ENCODE data around the gene C4BPB. TPM values are rescaled to one million over a fixed set of nuclear protein-coding genes. Genes with fewer than 3 reads are reported as not detected.

Gene C4BPB
- total RNA-seq, 3 donors from 2014 or later (not counting 1 experiment from before 2014, with no cell fraction given): not detected

DNA sequence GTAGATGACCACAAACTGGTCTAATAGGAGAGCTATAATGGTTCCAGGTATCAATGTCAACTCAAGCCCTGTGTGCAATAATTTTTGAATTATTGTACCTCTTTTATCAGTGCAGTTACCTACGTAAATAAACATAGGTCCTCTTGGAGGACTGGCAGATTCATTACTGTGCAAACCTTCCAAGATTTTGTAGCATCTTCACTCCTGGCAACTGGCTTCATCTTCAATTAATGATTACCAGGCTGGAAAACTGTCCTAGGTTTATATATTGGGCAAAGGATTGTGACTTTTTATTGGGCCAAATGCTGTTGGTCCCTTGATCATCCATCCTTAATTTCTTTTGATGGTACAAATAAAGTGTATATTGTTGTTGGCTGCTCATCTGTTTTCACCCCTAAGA lies 51.0 kb downstream of the C4BPB start:
- ATAC-seq (no peak), DNase-seq (no peak)
- intact Hi-C loops (cut with micrococcal nuclease): no loop called here
- Mint-ChIP-seq H3K4me1 (no peaks in the 10 kb centered on the region), H3K27me3 (ENCODE audit: low read depth in 2 of 2) (peaks cover 10 to 11% of the 10 kb centered on the region in 2 donors), H3K4me3 (no peak overlapping the region), H3K27ac (no peak overlapping the region), H3K36me3 (no peaks in the 10 kb centered on the region), H3K9me3 (no peaks in the 10 kb centered on the region)
- Histone ChIP-seq H3K27ac (ENCODE audit: low read length) (no peak overlapping the region), H3K9me3 (ENCODE audit: control insufficient read depth, insufficient read depth, low read length) (no peaks in the 10 kb centered on the region), H3K4me3 (ENCODE audit: low read length) (no peak overlapping the region), H3K36me3 (ENCODE audit: control insufficient read depth, insufficient read depth, low read length) (no peaks in the 10 kb centered on the region), H3K4me1 (ENCODE audit: control insufficient read depth, insufficient read depth, low read length) (no peaks in the 10 kb centered on the region), H3K27me3 (ENCODE audit: control insufficient read depth, insufficient read depth, low read length) (no peaks in the 10 kb centered on the region)
- WGBS (ENCODE audit: insufficient coverage): 100% methylated on average over 1 of the region's 1 CpG
- TF ChIP-seq, protein P1, sequence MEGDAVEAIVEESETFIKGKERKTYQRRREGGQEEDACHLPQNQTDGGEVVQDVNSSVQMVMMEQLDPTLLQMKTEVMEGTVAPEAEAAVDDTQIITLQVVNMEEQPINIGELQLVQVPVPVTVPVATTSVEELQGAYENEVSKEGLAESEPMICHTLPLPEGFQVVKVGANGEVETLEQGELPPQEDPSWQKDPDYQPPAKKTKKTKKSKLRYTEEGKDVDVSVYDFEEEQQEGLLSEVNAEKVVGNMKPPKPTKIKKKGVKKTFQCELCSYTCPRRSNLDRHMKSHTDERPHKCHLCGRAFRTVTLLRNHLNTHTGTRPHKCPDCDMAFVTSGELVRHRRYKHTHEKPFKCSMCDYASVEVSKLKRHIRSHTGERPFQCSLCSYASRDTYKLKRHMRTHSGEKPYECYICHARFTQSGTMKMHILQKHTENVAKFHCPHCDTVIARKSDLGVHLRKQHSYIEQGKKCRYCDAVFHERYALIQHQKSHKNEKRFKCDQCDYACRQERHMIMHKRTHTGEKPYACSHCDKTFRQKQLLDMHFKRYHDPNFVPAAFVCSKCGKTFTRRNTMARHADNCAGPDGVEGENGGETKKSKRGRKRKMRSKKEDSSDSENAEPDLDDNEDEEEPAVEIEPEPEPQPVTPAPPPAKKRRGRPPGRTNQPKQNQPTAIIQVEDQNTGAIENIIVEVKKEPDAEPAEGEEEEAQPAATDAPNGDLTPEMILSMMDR (IDR thresholded peaks at IDR 0.05): no peak

DNA sequence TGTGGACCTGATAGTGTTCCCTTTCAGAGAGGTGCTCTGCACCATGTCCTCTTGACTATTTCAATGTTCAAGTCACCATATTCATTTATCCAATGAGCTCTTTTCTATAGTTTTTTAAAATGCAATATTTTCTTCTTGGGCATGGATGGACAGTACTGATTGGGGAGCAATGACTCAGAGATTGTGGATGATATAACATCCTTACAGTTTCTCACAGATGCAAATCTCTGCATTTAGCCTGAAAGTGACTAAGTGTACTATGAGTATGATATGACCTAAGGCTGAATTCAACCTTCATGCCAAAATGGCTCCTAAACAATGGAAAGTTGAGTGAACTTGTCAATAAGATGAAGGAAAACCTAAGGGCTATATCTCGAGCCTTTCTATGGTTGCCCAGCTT lies 51.9 kb downstream of the C4BPB start:
- Histone ChIP-seq H3K4me3 (ENCODE audit: low read length) (no peak overlapping the region), H3K4me1 (ENCODE audit: control insufficient read depth, insufficient read depth, low read length) (no peaks in the 10 kb centered on the region), H3K36me3 (ENCODE audit: control insufficient read depth, insufficient read depth, low read length) (no peaks in the 10 kb centered on the region), H3K27ac (ENCODE audit: low read length) (no peak overlapping the region), H3K9me3 (ENCODE audit: control insufficient read depth, insufficient read depth, low read length) (no peaks in the 10 kb centered on the region), H3K27me3 (ENCODE audit: control insufficient read depth, insufficient read depth, low read length) (no peaks in the 10 kb centered on the region)
- peaks cover 10 to 15% of the 10 kb centered on the region in 2 donors for H3K27me3 Mint-ChIP-seq (ENCODE audit: low read depth in 2 of 2)
- TF ChIP-seq, protein P1 (IDR thresholded peaks at IDR 0.05): no peak
- DNase-seq (no peak), ATAC-seq (no peak)
- no peaks in the 10 kb centered on the region for H3K4me1 Mint-ChIP-seq
- no peak overlapping the region for H3K4me3 Mint-ChIP-seq
- intact Hi-C loops (cut with micrococcal nuclease): no loop called here
- H3K27ac Mint-ChIP-seq: no peak overlapping the region
- H3K36me3 Mint-ChIP-seq: no peaks in the 10 kb centered on the region
- WGBS (ENCODE audit: insufficient coverage): 79% methylated on average over 1 of the region's 1 CpG
- H3K9me3 Mint-ChIP-seq: no peaks in the 10 kb centered on the region

DNA sequence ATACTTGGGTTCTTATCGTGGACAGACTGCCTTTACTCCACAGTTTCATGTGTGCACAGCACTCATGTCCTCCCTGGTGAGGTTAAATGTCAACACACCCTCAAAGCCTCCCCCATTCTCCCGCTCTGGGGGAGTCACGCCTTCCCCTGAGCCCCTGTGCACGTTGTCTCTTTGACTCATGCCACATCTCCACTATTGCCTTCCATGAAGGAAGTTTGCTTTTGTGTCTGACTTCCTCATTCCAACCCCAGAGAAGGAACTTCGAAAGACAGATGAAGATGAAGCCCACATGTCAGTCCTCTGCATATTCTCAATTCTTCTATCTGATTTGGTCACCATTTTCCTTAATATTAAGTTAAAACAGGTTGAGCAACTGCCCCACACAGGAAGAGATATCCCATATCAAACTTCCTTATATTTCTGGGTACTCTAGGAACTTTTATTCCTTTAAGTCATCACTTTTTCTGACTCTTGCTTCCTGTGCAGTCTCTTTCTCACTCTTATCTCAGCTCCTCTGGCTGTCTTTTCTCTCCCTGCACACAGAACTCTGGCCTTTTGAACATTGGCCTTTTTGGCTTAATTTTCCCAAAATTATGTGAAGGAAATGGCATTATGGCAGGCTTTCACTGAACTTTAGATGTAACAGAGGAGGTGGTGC lies 56.9 kb downstream of the C4BPB start:
- ATAC-seq: no peak
- intact Hi-C loops (cut with micrococcal nuclease): no loop called here
- H3K27me3 ChIP-seq (ENCODE audit: control insufficient read depth, insufficient read depth, low read length): no peaks in the 10 kb centered on the region
- Mint-ChIP-seq H3K27me3 (ENCODE audit: low read depth in 2 of 2) (peaks cover 13 to 27% of the 10 kb centered on the region in 2 donors), H3K27ac (no peak overlapping the region), H3K4me1 (no peaks in the 10 kb centered on the region), H3K9me3 (no peaks in the 10 kb centered on the region), H3K4me3 (no peak overlapping the region), H3K36me3 (no peaks in the 10 kb centered on the region)
- H3K4me1 ChIP-seq (ENCODE audit: control insufficient read depth, insufficient read depth, low read length): no peaks in the 10 kb centered on the region
- no peak overlapping the region for H3K4me3 ChIP-seq (ENCODE audit: low read length)
- TF ChIP-seq, protein P1 (IDR thresholded peaks at IDR 0.05): no peak
- H3K27ac ChIP-seq (ENCODE audit: low read length): no peak overlapping the region
- no peaks in the 10 kb centered on the region for H3K9me3 ChIP-seq (ENCODE audit: control insufficient read depth, insufficient read depth, low read length)
- no peaks in the 10 kb centered on the region for H3K36me3 ChIP-seq (ENCODE audit: control insufficient read depth, insufficient read depth, low read length)
- 57% methylated on average over 5 of the region's 5 CpGs for WGBS (ENCODE audit: insufficient coverage)
- DNase-seq: no peak

Other genes starting within 250 kb of the C4BPB start
- gene IL20, start 223.2 kb upstream of the C4BPB start, total RNA-seq: not detected
- gene IL24, start 191.4 kb upstream of the C4BPB start, total RNA-seq: not detected
- gene FCMR, start 166.9 kb upstream of the C4BPB start, total RNA-seq: 100 to 1,000 TPM; 157 to 178 (median 177) TPM
- under 1 TPM in 1 of 3 donors, not detected in 2; 0.38 TPM for gene PIGR, start 142.4 kb upstream of the C4BPB start, total RNA-seq
- not detected for gene FCAMR, start 118.4 kb upstream of the C4BPB start, total RNA-seq
- under 1 TPM; 0.21 to 0.39 (median 0.30) TPM for gene C1orf116, start 56.1 kb upstream of the C4BPB start, total RNA-seq
- gene YOD1, start 37.7 kb upstream of the C4BPB start, total RNA-seq: 10 to 100 TPM; 20.6 to 22.8 (median 21.2) TPM
- gene PFKFB2, start 35.6 kb upstream of the C4BPB start, total RNA-seq: 1 to 10 TPM; 5.3 to 8.5 (median 7.4) TPM
- gene C4BPA, start 15.4 kb downstream of the C4BPB start, total RNA-seq: not detected
- 100 to 1,000 TPM in 2 of 3 donors, 10 to 100 TPM in 1; 80.7 to 138 (median 113) TPM for gene CD55, start 232.8 kb downstream of the C4BPB start, total RNA-seq